GM21367 (cell line): ENCODE data around the gene ZSCAN10.
"Not testable (repeated sequence)": the region's sequence is repeated elsewhere in the genome, so short reads cannot be mapped to it uniquely, and the experiment has no call there.

ENCODE experiments used
- ATAC-seq: cut with Tn5 transposase; IDR thresholded peaks from one replicate; pipeline ENCODE4 v1.9.1; 2021; ENCODE audit not compliant: unreplicated experiment

The ZSCAN10 gene

DNA sequence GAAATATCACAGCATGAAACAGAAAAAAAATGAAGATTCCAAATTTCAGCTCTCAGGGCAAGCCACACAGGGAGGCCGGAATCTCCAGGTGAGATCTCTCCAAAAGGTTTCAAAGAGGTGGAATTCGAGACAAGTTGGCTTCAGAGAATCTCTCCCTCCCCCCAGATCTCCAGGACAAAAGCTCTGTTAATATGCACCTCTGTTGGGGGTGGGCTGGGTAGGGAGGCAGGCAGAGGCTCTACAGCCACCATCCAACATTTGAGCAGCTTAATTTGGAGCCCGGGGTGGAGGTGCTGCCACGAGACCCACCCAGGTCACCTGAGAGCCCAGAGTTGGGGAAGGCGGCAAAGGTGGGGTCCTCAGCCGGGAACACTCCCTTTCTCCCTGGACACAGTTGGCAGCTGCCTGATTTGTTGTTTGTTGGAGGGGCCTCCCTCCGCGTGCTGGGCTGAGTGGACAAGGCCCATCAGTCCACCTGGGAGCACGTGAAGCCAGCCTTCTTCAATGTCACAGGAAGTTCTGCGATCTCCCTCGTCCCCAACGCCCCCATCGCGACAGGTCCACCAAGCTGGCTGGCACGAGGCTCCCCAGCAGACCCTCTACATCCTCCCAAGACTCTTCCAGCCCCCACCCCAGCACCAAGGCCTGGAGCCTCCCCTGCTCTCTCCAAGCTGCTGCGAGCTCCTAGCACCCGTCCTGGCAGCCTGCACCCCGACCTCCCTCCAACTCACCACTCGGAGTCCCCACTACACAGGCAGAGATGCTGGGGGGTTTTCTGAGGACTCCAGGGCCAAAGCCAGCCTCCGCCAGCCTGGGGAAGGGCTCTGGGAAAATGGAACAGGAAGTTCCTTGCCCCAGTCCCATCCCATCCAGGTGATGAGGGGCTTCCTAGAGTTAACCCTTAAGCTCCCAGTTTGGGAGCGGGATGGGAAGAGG, at the start of gene ZSCAN10:
Gene ZSCAN10 (minus strand): TSS at position 836 of the 936 bp plus-strand sequence. CDS start 6,357 bp downstream, outside the sequence.
- no peak for ATAC-seq

DNA sequence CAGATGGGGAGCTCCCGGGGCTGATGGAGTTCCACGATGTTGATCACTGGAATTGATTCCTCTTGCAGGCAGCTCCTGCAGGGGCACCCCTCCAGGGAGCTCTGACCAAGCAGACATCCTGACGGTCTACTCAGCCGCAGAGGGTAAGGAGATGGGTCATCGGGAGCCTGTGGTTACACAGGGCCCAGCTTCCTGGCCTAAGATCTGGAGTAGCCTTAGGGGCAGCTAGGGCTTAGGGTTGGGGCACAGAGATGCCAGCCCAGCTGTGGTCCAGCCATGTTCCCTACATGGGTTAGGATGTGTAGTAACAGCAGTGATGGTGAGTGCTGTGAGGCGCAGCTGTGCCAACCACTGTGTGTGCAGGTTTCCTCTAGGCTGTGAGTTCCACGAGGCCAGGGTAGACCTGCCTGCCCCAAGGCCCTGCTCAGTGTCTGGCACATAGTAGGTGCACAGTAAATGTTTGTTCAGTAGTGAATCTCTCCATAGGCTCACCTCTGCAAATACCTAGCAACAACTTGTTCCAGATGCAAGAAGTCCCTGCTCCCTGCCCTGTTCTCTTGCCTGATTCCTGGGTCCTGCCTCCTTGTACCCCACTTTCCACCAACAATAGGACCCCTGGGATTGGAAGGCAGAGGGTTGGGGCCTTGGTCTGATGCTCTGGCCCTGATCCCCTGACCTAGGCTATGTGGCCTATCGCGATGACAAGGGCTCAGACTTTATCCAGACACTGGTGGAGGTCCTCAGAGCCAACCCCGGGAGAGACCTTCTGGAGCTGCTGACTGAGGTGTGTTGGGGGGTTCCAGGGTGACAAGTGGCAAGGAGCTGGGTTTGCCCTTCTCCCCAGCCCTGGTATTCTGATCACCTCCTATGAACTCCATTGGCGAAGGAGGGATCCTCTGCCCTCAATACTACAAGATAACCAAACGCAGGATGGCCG, 49.4 kb upstream of the ZSCAN10 start:
- no peak for ATAC-seq

DNA sequence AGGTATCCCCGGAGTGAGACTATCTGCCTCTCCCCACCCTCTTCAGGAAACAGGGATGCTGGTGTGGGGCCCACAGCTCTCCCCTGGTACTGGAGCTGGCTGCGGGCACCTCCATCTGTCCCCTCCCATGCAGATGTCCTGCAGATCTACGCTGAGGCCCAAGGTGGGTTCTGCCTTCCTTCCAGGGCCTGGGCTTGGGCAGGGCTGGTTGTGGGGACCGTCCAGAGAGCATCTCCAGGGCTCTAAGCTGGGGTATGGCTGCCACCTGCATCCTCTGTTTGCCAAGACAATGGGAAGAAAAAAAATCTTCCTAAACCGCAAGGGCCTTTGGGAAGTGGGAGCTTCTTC, 48.6 kb upstream of the ZSCAN10 start:
- no peak for ATAC-seq

DNA sequence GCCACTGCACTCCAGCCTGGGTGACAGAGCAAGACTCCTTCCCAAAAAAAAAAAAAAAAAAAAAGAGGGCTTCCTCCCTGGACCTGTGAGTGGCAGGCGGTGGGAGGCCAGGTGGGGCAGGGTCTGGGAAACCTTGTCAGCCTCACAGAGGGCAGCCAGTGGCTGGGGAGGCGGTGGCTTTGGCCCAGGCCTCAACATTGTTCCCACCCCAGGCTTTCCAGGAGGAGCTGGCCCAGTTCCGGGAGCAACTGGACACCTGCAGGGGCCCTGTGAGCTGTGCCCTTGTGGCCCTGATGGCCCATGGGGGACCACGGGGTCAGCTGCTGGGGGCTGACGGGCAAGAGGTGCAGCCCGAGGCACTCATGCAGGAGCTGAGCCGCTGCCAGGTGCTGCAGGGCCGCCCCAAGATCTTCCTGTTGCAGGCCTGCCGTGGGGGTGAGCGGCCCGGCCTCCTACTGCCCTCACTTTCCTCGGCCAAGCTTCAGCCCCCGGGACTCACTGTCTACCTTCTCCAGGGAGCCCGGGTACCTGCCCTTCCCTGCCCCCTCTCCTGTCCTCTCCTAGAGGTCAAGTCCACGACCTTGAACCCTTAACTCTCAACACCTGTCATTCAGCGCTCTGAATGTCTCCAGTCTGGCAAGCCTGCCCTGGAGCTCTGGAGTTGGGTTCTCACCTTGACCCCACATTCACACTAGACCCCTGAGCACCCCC, 48.1 kb upstream of the ZSCAN10 start:
- ATAC-seq = no peak

DNA sequence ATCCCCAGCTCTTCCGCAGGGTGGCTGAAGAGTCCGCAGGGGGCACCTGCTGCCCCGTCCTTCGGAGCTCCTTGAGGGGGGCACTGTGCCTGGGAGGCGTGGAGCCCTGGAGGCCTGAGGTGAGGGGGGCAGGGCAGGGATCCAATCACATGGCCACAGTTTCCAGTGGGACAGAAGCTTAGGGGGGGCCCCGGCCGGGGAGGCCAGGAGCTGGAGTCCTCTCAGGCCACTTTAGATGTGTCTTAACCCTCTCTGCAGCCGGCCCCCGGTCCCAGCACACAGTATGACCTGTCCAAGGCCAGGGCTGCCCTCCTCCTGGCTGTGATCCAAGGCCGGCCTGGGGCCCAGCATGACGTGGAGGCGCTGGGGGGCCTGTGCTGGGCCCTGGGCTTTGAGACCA, 46.6 kb upstream of the ZSCAN10 start:
- no peak for ATAC-seq

DNA sequence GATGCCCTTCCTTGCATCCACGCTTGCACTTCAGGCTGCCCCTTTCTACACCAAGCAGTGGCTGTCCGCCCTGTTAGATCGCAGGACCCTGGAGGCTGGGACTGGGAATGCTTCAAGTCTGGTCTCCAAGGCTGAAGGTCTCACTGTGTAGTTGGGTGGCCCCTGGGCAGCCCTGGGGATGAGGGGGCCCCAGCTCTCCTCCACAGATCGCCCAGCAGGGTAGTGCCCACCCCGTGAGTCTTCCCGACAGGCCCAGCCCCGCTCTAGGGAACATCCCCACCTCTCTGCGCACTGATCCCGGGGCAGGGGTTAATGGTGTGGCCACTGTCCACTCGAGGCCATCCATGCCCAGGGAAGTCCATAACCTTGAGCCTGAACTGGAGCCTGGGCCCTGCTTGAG, 46.1 kb upstream of the ZSCAN10 start:
- ATAC-seq = no peak

DNA sequence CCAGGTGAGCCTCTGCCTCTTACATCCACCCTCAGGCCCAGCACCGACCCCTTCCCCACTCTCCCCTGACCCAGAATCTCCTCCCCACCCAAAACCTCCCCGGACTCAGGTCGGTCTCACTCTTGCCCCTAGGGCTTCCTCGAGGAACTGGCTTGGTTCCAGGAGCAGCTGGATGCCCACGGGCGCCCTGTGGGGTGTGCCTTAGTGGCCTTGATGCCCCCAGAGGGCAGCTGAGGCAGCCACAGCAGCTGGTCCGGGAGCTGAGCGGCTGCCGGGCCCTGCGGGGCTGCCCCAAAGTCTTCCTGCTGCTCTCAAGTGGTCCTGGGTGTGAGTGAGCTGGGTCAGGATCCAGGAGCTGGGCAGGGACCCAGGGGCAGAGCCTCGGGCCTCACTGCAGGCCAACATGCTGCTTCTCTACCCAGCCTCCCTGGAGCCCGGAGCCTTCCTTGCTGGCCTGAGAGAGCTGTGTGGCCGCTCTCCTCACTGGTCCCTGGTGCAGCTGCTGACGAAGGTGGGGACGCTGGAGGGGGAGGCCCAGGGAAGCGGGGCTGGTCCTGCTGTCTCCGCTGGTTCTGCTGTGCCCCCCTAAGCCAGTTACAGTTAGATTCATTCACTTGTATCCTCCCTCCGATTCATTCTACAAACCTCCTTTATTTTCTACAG, 45.4 kb upstream of the ZSCAN10 start:
- ATAC-seq = no peak

DNA sequence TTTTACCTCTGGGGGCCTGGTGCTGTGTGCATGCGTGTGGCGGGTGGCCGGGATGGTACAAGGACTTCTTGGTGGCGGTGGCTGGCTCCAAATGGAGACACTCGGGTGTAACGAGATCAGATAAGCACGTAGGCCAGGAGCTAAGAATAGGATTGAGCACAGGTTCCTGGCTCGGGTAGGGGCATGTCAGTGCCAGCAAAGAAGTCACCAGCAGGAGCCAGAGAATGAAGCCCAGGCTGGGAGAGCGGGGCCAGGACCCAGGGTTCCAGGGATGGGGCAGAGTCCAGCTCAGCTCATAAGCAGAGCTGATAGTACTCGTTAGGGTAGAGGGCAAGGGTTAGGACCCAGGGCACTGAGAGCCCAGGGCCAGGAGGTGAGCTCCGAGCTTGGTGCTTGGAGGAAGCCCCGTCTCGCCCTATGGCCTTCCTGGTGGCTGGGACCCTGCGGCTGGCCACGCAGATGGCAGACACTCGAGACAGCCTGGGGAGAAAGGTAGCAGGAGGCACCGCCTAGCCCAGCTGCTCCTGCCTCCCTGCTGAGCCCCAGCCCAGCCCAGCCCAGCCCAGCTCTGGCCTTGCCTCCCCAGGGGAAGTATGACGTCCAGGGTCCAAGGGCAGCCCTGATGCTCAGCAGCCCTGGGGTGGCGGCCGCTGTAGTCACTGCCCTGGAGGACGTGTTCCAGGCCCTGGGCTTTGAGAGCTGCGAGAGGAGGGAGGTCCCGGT, 44.7 kb upstream of the ZSCAN10 start:
- no peak for ATAC-seq

DNA sequence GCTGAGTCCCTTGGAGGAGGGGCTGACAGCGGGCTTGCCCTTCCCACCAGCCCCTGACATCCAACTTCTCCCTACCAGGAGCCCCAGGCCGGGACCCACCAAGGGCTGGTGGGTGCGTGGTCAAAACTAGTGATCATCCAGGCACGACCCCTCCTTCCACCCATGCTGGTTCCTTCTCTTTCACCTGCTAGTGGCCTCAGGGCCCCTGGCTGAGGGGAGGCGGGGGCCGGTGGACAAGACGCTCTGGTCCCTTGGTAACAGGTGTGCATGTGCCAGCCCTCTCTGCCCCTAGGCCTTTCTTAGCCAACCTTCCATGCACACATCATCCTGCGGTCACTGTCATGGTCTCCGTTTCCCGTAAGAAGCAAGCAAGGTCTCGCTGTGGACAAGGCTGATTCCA, 44.1 kb upstream of the ZSCAN10 start:
- ATAC-seq = no peak

DNA sequence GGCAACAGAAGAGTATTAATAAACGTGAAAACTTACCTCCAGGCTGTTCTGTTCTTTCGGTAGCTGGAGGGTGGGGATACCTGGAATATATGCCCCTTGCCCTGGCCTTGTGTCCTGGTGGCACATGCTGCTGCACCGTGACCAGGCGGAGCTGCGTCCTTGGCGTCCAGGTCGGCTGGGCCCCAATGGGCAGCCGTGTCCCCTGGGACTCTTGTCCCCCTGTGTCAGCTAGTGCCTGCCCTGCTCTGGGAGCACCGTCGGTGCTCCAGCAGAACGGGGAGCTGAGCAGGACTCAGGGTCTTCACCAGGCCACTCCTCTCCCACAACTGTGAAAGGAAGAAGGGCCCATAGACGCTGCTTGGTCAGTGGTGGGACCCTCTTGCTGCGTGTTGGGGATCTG, 43.7 kb upstream of the ZSCAN10 start:
- no peak for ATAC-seq

DNA sequence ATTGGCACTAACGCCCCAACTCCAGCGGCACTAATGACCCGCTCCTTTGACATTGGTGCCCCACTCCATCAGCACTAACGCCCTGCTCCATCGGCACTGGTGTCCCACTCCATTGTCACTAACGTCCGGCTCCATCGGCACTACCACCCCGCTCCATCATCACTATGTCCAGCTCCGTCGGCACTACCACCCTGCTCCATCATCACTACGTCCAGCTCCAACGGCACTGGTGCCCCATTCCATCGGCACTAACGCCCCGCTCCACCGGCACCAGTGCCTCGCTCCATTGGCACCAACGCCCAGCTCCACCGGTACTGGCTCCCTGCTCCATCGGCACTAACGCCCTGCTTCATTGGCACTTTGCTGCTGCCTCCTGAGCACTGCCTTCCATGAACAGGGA, 43.2 kb upstream of the ZSCAN10 start:
- ATAC-seq = no peak

DNA sequence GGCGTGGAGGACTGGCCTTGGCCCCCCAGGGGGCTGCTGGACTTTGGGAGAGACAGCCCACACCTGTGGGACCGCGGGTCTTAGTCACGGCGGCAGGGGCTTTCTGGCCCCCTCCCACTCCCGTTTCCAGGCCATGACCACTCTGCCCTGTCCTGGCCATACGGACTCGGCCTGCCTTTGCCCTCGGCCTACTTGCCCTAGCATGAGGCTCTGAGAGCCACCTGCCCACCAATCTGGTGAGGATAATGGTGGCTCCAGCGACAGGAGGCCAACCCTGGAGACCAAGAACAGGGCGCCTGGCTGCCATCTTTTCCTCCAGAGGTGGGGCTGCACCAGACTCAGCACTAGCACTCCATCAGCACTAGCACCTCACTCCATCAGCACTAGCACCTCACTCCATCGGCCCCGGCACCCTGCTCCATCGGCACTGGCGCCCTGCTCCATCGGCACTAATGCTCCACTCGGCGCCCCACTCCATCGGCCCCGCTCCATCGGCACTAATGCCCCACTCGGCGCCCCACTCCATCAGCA, 42.8 kb upstream of the ZSCAN10 start:
- ATAC-seq = no peak

DNA sequence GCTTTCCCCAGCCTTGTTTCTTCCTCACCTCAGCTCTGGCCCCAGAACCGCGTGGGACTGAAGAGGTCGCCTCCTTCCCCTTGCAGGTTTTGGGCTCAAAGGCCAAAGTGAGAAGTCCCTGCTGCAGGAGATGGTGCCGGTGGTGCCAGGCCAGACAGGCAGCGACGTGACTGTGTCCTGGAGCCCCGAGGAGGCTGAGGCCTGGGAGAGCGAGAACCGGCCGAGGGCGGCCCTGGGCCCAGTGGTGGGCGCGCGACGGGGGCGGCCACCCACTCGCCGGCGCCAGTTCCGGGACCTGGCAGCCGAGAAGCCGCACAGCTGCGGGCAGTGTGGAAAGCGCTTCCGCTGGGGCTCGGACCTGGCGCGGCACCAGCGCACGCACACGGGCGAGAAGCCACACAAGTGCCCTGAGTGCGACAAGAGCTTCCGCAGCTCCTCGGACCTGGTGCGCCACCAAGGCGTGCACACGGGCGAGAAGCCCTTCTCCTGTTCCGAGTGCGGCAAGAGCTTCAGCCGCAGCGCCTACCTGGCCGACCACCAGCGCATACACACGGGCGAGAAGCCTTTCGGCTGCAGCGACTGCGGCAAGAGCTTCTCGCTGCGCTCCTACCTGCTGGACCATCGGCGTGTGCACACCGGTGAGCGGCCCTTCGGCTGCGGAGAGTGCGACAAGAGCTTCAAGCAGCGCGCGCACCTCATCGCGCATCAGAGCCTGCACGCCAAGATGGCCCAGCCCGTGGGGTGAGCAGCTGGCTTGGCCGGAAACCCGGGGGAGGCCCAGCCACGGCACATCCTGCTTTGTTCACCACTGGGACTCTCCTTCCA, 41.7 kb upstream of the ZSCAN10 start:
- ATAC-seq = no peak

DNA sequence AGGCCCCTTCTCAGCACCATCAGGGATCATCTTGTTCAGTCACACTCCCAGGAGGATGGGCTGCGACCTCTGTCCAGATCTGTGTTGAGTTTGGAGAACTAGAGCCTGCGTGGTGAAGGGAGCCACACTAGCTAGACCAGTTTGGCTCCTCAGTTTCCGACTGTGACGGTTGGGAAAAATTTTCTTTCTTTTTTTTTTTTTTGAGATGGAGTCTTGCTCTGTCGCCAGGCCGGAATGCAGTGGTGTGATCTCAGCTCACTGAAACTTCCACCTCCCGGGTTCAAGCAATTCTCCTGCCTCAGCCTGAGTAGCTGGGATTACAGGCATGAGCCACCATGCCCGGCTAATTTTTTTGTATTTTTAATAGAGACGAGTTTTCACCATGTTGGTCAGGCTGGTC, 40.5 kb upstream of the ZSCAN10 start:
- not testable (repeated sequence) for ATAC-seq

DNA sequence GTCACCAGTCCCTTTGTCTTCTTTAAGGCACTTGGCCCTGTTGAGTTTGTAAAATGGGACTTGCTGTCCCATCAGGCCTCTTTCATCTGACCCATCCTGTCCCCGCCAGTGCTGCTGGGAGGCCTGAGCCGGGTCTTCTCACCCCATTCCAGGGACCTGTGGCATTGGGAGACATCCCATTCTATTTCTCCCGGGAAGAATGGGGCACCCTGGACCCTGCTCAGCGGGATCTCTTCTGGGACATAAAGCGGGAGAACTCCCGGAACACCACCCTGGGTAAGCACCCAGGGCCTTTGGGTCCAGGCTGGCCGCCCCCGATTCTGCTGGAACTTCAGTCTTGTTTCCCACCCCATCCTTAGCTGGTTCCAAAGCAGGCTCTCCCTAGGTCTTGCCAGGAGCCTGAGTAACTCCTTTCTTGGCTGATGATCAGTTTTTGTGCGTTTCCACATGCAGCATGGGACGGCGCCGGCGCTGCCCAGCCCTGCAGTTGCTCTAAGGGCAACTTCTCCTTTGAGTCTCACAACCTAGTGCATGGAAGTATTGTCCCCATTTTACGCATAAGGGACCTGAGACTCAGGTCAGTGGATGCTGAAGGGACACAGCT, 39.8 kb upstream of the ZSCAN10 start:
- ATAC-seq = no peak

DNA sequence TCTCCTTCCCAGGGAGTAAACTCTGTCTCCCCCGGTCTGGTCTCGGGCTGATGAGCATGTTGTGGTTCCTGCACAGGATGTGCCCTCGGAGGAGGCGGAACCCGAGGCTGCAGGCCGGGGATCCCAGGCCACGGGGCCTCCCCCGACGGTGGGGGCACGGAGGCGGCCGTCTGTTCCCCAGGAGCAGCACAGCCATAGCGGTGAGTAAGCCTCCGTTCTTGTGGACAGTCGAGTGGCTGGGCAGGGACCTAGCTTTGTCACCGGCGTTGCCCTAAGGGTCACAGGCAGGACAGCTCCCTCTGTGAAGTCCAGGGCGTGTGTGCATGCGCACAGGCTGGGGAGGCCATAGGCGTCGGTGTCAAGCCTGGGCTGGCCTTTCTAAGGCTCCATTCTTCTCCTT, 39.2 kb upstream of the ZSCAN10 start:
- ATAC-seq = no peak

DNA sequence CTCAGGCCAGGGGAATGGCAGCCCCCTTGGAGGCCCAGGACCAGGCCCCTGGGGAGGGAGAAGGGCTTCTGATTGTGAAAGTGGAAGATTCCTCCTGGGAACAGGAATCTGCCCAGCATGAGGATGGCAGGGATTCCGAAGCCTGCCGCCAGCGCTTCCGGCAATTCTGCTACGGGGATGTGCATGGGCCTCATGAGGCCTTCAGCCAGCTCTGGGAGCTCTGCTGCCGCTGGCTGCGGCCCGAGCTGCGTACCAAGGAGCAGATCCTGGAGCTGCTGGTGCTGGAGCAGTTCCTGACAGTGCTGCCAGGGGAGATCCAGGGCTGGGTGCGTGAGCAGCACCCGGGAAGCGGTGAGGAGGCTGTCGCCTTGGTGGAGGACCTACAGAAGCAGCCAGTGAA, 38.2 kb upstream of the ZSCAN10 start:
- no peak for ATAC-seq

DNA sequence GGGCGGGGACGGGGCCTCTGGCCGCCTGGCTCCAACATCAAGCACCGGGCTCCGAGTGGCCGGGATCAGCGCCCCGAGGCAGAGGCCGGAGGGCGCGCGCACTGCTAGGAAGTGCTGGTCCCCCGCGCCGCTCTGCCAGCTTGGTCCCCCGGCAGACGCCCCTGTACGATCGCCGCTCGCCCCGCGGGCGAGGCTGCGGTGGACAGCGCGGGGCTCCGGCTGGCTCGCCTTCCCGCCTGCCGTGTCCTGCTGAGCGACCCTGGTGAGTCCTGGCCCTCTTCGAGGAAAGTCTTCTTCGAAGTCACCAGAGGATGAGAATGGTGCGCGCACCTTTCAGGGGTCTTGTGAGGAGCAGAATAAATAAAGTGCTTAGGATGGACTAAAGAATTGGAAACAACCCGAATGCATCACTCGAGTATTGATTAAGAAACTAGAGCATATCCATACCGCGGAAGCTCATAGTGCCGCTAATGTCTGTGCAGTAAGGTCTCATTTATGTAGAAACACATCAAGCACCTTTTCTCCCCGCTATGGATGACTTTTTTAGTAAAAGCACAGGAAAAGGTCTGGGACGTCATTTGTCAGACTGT, 36.1 kb upstream of the ZSCAN10 start:
- peak; percentile 10 for ATAC-seq
